PC-3 (cell line): Measurements from ENCODE around the gene WDR36.

ENCODE experiments used
- CTCF ChIP-seq: fragments of 300-600 bp; sonication (generic); conservative IDR thresholded peaks from 2 replicates; pipeline ENCODE4 v1.5.1; 2017; ENCODE audit warnings: antibody characterized with exemption, low read depth, mild to moderate bottlenecking, low read length
- EZH2phosphoT487 ChIP-seq: fragments of 300-600 bp; sonication (generic); IDR thresholded peaks from 2 replicates; pipeline ENCODE4 v1.6.1; 2018; ENCODE audit warnings: mild to moderate bottlenecking, antibody characterized with exemption, low read length, borderline replicate concordance

GRCh38 chr5:111124793-111125192, 32.6 kb downstream of the WDR36 start:
- TF ChIP-seq CTCF: no peak
- TF ChIP-seq EZH2phosphoT487: no peak
